Liver (tissue), 9 donors: ENCODE results near the gene PPP2R5B. TPM values are rescaled to one million over a fixed set of nuclear protein-coding genes. Genes with fewer than 3 reads are reported as not detected.

Experiments used
- DNase-seq: peaks from one replicate; pipeline ENCODE4 v3.0.0-alpha.2; 2017; ENCODE audit warnings: low spot score
- H3K27ac ChIP-seq, 2 donors: one replicate each; pipeline ENCODE4 v1.7.0; 2013; ENCODE audit warnings: inconsistent platforms in 2 of 2, low read length in 2 of 2, control low read depth in 1 of 2, low read depth in 1 of 2, mild to moderate bottlenecking in 1 of 2
- H3K27me3 ChIP-seq, 4 donors: one replicate each; pipeline versions ENCODE4 v1.6.1 to v1.7.0; 2013; ENCODE audit warnings: low read length in 3 of 4, inconsistent platforms in 1 of 4, mild to moderate bottlenecking in 1 of 4, moderate library complexity in 1 of 4; ENCODE audit not compliant: control insufficient read depth in 4 of 4, insufficient read depth in 4 of 4
- H3K36me3 ChIP-seq, 4 donors: one replicate each; pipeline versions ENCODE4 v1.6.1 to v1.7.0; 2013; ENCODE audit warnings: low read length in 3 of 4, mild to moderate bottlenecking in 3 of 4, low read depth in 1 of 4, moderate library complexity in 1 of 4; ENCODE audit not compliant: control insufficient read depth in 4 of 4, insufficient read depth in 3 of 4
- H3K4me1 ChIP-seq, 4 donors: one replicate each; pipeline versions ENCODE4 v1.6.1 to v1.7.0; 2013; ENCODE audit warnings: low read length in 3 of 4, mild to moderate bottlenecking in 3 of 4, moderate library complexity in 1 of 4; ENCODE audit not compliant: control insufficient read depth in 4 of 4, insufficient read depth in 4 of 4
- H3K4me3 ChIP-seq, 3 donors: one replicate each; pipeline versions ENCODE4 v1.6.1 to v1.7.0; 2013; ENCODE audit warnings: low read length in 3 of 3, control low read depth in 1 of 3, low read depth in 1 of 3, mild to moderate bottlenecking in 1 of 3
- H3K9ac ChIP-seq, 2 donors: one replicate each; pipeline ENCODE4 v1.7.0; 2013; ENCODE audit warnings: low read length in 2 of 2, mild to moderate bottlenecking in 2 of 2, moderate library complexity in 2 of 2, control low read depth in 1 of 2, low read depth in 1 of 2
- H3K9me3 ChIP-seq, 4 donors: one replicate each; pipeline versions ENCODE4 v1.6.1 to v1.7.0; 2013; ENCODE audit warnings: low read length in 3 of 4; ENCODE audit not compliant: control insufficient read depth in 4 of 4
- ATF3 ChIP-seq: IDR thresholded peaks from 2 replicates; pipeline ENCODE4 v1.6.1; 2016; ENCODE audit warnings: antibody characterized with exemption
- CTCF ChIP-seq: fragments of 150-350 bp; IDR thresholded peaks from 2 replicates; pipeline ENCODE4 v1.5.1; 2017; ENCODE audit warnings: improper control_type of control experiment, low read depth, low read length; ENCODE audit not compliant: missing input control
- EGR1 ChIP-seq, 2 donors: IDR thresholded peaks; 2 replicates each; pipeline ENCODE4 v1.6.1; 2016 to 2018; ENCODE audit warnings: antibody characterized with exemption in 2 of 2, low read depth in 2 of 2
- FOXA1 ChIP-seq: IDR thresholded peaks from 2 replicates; pipeline ENCODE4 v1.6.1; 2016; ENCODE audit warnings: antibody characterized with exemption
- FOXA2 ChIP-seq: IDR thresholded peaks from 2 replicates; pipeline ENCODE4 v1.6.1; 2016; ENCODE audit warnings: antibody characterized with exemption
- HNF4A ChIP-seq, 2 donors: conservative IDR thresholded peaks; 2 replicates each; pipeline ENCODE4 v1.6.1; 2016; ENCODE audit warnings: antibody characterized with exemption in 2 of 2, mild to moderate bottlenecking in 2 of 2
- HNF4G ChIP-seq: IDR thresholded peaks from 2 replicates; pipeline ENCODE4 v1.6.1; 2016; ENCODE audit warnings: antibody characterized with exemption
- JUND ChIP-seq, 2 donors: IDR thresholded peaks; 2 replicates each; pipeline ENCODE4 v1.6.1; 2016; ENCODE audit warnings: antibody characterized with exemption in 2 of 2
- MAX ChIP-seq: IDR thresholded peaks from 2 replicates; pipeline ENCODE4 v1.6.1; 2016; ENCODE audit warnings: antibody characterized with exemption
- NR2F2 ChIP-seq: IDR thresholded peaks from 2 replicates; pipeline ENCODE4 v1.6.1; 2016; ENCODE audit warnings: antibody characterized with exemption
- RAD21 ChIP-seq, 2 donors: IDR thresholded peaks; 2 replicates each; pipeline ENCODE4 v1.6.1; 2016; ENCODE audit warnings: antibody characterized with exemption in 2 of 2, mild to moderate bottlenecking in 2 of 2
- REST ChIP-seq: IDR thresholded peaks from 2 replicates; pipeline ENCODE4 v1.6.1; 2016; ENCODE audit warnings: antibody characterized with exemption, mild to moderate bottlenecking
- RXRA ChIP-seq, 2 donors: IDR thresholded peaks; 2 replicates each; pipeline ENCODE4 v1.6.1; 2017 to 2018; ENCODE audit warnings: antibody characterized with exemption in 2 of 2, mild to moderate bottlenecking in 1 of 2
- SP1 ChIP-seq: IDR thresholded peaks from 2 replicates; pipeline ENCODE4 v1.6.1; 2018; ENCODE audit warnings: antibody characterized with exemption, mild to moderate bottlenecking
- TAF1 ChIP-seq: conservative IDR thresholded peaks from 2 replicates; pipeline ENCODE4 v1.6.1; 2016; ENCODE audit warnings: antibody characterized with exemption, mild to moderate bottlenecking
- YY1 ChIP-seq: IDR thresholded peaks from 2 replicates; pipeline ENCODE4 v1.6.1; 2016; ENCODE audit warnings: antibody characterized with exemption, mild to moderate bottlenecking
- WGBS: extraction: QIAGEN DNeasy Blood & Tissue Kit; methylation state at CpG from one replicate; pipeline ENCODE4 v1.1.7; 2013; 5-methylcytosine and 5-hydroxymethylcytosine counted together
- polyA plus RNA-seq, 2 donors: library from polyadenylated mRNA; stranded (reverse) in 1 of 2; unstranded in 1 of 2; fragments of 200-250 nt in 1 of 2; fragments of >200 nt in 1 of 2; fragmentation: Nextera tagmentation in 1 of 2; extraction: Ambion mirVana in 1 of 2; gene quantifications; one replicate each; pipeline versions ENCODE4 v1.2.1 to v1.2.3, GENCODE V29; 2013 to 2015
- total RNA-seq, 2 donors: library from RNA; depleted of rRNA; stranded (reverse); fragments of >200 nt; gene quantifications; one replicate each; pipeline ENCODE4 v1.2.3, GENCODE V29; 2014
- TF ChIP-seq, protein P1 (sequence below): IDR thresholded peaks from 2 replicates; pipeline ENCODE4 v1.6.1; 2016; ENCODE audit warnings: antibody characterized with exemption
- donor health status: healthy.
- donor health status: healthy.
- donor health status: healthy.
- donor health status: healthy.
- donor health status: healthy.

Gene PPP2R5B
- total and polyA plus RNA-seq, 4 donors, result 2.9 to 6.6 (median 5.1) TPM

GRCh38 chr11:64883575-64883974 lies 40.9 kb upstream of the PPP2R5B start:
- Histone ChIP-seq H3K4me1 (peaks cover 8 to 27% (median 17%) of the 10 kb centered on the region in 4 donors), H3K4me3 (no peak overlapping the region), H3K9ac (no peak overlapping the region), H3K27me3 (no peaks in the 10 kb centered on the region), H3K27ac (no peak overlapping the region), H3K9me3 (no peaks in the 10 kb centered on the region), H3K36me3 (no peaks in the 10 kb centered on the region)
- 85% methylated on average over 5 of the region's 5 CpGs for WGBS
- no peak for TF ChIP-seq RAD21 (IDR thresholded peaks at IDR 0.05)
- no peak for TF ChIP-seq MAX
- no peak for TF ChIP-seq YY1
- no peak for TF ChIP-seq FOXA2
- no peak for TF ChIP-seq HNF4G
- TF ChIP-seq EGR1 (IDR thresholded peaks at IDR 0.05; ENCODE audit: low read depth in 2 of 2), result no peak
- no peak for TF ChIP-seq SP1
- no peak for DNase-seq

- WGBS, result 93% methylated on average over 8 of the region's 8 CpGs
- H3K4me1 ChIP-seq, result peaks cover 10 to 29% (median 22%) of the 10 kb centered on the region in 4 donors
- no peak overlapping the region for H3K4me3 ChIP-seq
- H3K9me3 ChIP-seq, result no peaks in the 10 kb centered on the region
- no peaks in the 10 kb centered on the region for H3K36me3 ChIP-seq
- DNase-seq, result no peak
- H3K27me3 ChIP-seq, result no peaks in the 10 kb centered on the region
- TF ChIP-seq SP1, result no peak
- TF ChIP-seq MAX, result no peak
- no peak for TF ChIP-seq CTCF
- TF ChIP-seq REST, result no peak
- TF ChIP-seq HNF4G, result no peak
- TF ChIP-seq FOXA1, result no peak
- no peak for TF ChIP-seq HNF4A (conservative IDR thresholded peaks at IDR 0.05)
- no peak for TF ChIP-seq FOXA2
- no peak for TF ChIP-seq EGR1 (IDR thresholded peaks at IDR 0.05; ENCODE audit: low read depth in 2 of 2)
- no peak for TF ChIP-seq RAD21 (IDR thresholded peaks at IDR 0.05)
- TF ChIP-seq, protein P1, sequence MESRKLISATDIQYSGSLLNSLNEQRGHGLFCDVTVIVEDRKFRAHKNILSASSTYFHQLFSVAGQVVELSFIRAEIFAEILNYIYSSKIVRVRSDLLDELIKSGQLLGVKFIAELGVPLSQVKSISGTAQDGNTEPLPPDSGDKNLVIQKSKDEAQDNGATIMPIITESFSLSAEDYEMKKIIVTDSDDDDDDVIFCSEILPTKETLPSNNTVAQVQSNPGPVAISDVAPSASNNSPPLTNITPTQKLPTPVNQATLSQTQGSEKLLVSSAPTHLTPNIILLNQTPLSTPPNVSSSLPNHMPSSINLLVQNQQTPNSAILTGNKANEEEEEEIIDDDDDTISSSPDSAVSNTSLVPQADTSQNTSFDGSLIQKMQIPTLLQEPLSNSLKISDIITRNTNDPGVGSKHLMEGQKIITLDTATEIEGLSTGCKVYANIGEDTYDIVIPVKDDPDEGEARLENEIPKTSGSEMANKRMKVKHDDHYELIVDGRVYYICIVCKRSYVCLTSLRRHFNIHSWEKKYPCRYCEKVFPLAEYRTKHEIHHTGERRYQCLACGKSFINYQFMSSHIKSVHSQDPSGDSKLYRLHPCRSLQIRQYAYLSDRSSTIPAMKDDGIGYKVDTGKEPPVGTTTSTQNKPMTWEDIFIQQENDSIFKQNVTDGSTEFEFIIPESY, result no peak
- TF ChIP-seq RXRA (IDR thresholded peaks at IDR 0.05), result no peak
- no peak for TF ChIP-seq ATF3
- no peak for TF ChIP-seq NR2F2
- TF ChIP-seq YY1, result no peak
- TF ChIP-seq JUND (IDR thresholded peaks at IDR 0.05), result no peak
- no peak for TF ChIP-seq TAF1
- no peak overlapping the region for H3K27ac ChIP-seq
- no peak overlapping the region for H3K9ac ChIP-seq
Observed at GRCh38 chr11:64884019-64884418, 40.5 kb upstream of the PPP2R5B start.
